ENCODE results near the gene KCNA4. TPM values are rescaled to one million over a fixed set of nuclear protein-coding genes. Genes with fewer than 3 reads are reported as not detected.
"Not testable (repeated sequence)": the region's sequence is repeated elsewhere in the genome, so short reads cannot be mapped to it uniquely, and the experiment has no call there.

KCNA4 gene
- total RNA-seq, 6 donors from 2014 or later: under 0.01 to 2.9 (median 0.90) TPM

DNA sequence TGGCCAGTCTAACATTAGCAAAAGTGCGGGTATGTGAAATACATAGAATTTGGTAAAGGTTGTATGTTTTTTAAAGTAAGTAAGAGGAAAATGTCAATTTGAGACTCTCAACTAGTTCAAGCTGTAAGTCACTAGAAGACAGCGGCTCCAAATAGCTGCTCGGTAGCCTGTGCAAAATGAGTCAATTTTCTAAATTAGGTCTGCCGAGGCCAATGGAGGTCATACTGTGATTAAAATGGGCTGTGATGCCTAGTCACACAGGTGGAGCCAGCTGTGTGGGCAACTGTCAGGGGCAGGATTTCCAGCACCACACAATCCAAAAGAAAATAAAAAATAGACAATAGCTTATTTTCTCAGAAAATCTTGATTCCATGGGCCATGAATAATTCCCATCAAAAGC is 32.3 kb downstream of the KCNA4 start:
- ATAC-seq (ENCODE audit: low FRiP score in 2 of 2) (no peak), DNase-seq (no peak)
- no peaks in the 10 kb centered on the region for H3K27me3 ChIP-seq
- no peak for TF ChIP-seq EP300 (IDR thresholded peaks at IDR 0.05)
- no peak for TF ChIP-seq POLR2AphosphoS5 (IDR thresholded peaks at IDR 0.05)
- TF ChIP-seq, protein P1, sequence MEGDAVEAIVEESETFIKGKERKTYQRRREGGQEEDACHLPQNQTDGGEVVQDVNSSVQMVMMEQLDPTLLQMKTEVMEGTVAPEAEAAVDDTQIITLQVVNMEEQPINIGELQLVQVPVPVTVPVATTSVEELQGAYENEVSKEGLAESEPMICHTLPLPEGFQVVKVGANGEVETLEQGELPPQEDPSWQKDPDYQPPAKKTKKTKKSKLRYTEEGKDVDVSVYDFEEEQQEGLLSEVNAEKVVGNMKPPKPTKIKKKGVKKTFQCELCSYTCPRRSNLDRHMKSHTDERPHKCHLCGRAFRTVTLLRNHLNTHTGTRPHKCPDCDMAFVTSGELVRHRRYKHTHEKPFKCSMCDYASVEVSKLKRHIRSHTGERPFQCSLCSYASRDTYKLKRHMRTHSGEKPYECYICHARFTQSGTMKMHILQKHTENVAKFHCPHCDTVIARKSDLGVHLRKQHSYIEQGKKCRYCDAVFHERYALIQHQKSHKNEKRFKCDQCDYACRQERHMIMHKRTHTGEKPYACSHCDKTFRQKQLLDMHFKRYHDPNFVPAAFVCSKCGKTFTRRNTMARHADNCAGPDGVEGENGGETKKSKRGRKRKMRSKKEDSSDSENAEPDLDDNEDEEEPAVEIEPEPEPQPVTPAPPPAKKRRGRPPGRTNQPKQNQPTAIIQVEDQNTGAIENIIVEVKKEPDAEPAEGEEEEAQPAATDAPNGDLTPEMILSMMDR (IDR thresholded peaks at IDR 0.05): no peak
- no peak for TF ChIP-seq POLR2A (IDR thresholded peaks at IDR 0.05)
- WGBS, 2 donors: 91 to 95% methylated on average over 4 of the region's 4 CpGs
- H3K27ac ChIP-seq: no peak overlapping the region
- no peak overlapping the region for H3K4me3 ChIP-seq
- no peaks in the 10 kb centered on the region for H3K9me3 ChIP-seq
- no peaks in the 10 kb centered on the region for H3K36me3 ChIP-seq
- H3K4me1 ChIP-seq: no peaks in the 10 kb centered on the region

DNA sequence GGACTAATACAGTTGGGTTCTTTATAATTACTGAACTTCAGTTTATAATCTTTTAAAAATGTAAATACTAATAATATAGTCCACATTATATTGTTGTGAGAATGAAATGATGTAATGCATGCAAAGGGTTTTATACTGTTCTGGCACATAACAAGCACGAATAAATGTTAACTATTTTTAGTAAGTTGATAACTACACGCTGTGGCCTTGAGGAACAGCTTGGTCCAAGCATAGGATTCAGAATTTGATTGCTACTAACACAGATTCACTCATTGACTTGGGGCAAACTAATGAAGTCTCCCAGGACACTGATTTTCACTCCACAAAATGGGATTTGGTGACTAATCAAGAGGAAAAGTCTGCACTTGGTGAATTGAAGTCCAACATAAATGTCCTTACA is 38.3 kb downstream of the KCNA4 start:
- H3K36me3 ChIP-seq: no peaks in the 10 kb centered on the region
- 77 to 82% methylated on average over 2 of the region's 2 CpGs for WGBS, 2 donors

DNA sequence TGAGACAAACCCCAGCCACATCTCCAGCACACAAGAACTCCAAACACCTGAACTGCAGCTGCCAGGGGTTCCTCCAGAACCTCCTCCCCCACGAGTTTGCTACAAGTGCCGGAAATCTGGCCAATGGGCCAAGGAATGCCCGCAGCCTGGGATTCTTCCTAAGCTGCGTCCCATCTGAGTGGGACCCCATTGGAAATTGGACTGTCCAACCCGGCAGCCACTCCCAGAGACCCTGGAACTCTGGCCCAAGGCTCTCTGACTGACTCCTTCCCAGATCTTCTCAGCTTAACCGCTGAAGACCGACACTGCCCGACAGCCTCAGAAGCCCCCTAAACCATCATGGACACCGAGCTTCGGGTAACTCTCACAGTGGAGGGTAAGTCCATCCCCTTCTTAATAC is 41.2 kb downstream of the KCNA4 start:
- H3K9me3 ChIP-seq; H3K27me3 ChIP-seq; H3K4me1 ChIP-seq; H3K27ac ChIP-seq; ATAC-seq (ENCODE audit: low FRiP score in 2 of 2); DNase-seq; H3K36me3 ChIP-seq; H3K4me3 ChIP-seq: not testable (repeated sequence)
- WGBS, 2 donors: 93 to 95% methylated on average over 8 to 10 of the region's 10 CpGs

More for the DNA sequence above, 38.3 kb downstream of the KCNA4 start:
- no peak for TF ChIP-seq POLR2AphosphoS5 (IDR thresholded peaks at IDR 0.05)
- TF ChIP-seq POLR2A (IDR thresholded peaks at IDR 0.05): no peak
- TF ChIP-seq, protein P1 (IDR thresholded peaks at IDR 0.05): no peak
- no peak for TF ChIP-seq EP300 (IDR thresholded peaks at IDR 0.05)
- Histone ChIP-seq H3K4me3 (no peak overlapping the region), H3K27me3 (no peaks in the 10 kb centered on the region), H3K9me3 (no peaks in the 10 kb centered on the region), H3K4me1 (no peaks in the 10 kb centered on the region), H3K27ac (no peak overlapping the region)
- DNase-seq (no peak), ATAC-seq (ENCODE audit: low FRiP score in 2 of 2) (no peak)

DNA sequence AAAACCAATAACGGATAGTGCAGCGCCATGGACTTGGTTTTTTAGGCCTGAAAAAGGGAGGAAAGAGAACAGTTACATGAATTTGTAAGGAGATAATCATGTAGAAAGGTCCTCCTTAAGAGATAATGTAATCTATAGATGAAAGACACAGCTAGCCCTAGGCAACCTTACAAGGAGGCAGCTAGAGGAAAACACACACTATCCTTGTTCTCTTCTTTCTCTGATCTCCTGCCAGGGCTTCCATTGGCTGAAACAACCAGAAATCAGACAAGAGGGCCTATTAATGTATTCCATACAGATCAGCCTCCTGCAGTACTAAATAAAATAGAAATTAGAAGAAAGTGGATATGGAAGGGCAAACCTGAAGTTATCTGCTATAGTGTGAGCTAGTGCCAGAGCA is 53.0 kb downstream of the KCNA4 start:
- ATAC-seq (ENCODE audit: low FRiP score in 2 of 2) (no peak), DNase-seq (no peak)
- no peak for TF ChIP-seq POLR2AphosphoS5 (IDR thresholded peaks at IDR 0.05)
- TF ChIP-seq, protein P1 (IDR thresholded peaks at IDR 0.05): no peak
- no peak for TF ChIP-seq EP300 (IDR thresholded peaks at IDR 0.05)
- no peak for TF ChIP-seq POLR2A (IDR thresholded peaks at IDR 0.05)
- H3K27me3 ChIP-seq: no peaks in the 10 kb centered on the region
- no peaks in the 10 kb centered on the region for H3K36me3 ChIP-seq
- H3K4me3 ChIP-seq: no peak overlapping the region
- H3K9me3 ChIP-seq: no peaks in the 10 kb centered on the region
- H3K27ac ChIP-seq: no peak overlapping the region
- WGBS, 2 donors: 91 to 96% methylated on average over 2 of the region's 2 CpGs
- H3K4me1 ChIP-seq: no peaks in the 10 kb centered on the region

DNA sequence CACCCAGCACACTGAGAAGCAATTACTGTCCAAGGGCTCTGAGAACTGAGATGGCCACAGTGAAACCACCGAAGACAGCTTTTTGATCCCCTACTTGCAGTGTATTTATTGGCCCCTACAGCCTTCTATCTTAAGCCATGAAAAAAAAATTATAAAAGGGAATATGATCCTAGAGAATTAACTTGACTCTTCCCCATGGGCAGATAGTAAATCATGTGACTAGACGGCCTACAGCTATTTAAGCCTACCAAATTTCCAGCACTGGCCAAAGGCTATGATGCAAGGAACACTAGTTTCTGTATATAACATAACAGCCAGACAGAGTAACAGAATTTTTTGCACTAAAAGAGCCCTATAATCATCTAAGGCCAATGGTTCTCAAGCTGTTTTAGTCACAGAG is 53.8 kb downstream of the KCNA4 start:
- Histone ChIP-seq H3K4me3 (no peak overlapping the region), H3K4me1 (no peaks in the 10 kb centered on the region), H3K27ac (no peak overlapping the region), H3K36me3 (no peaks in the 10 kb centered on the region), H3K9me3 (no peaks in the 10 kb centered on the region), H3K27me3 (no peaks in the 10 kb centered on the region)
- DNase-seq: no peak
- WGBS, 2 donors: 84 to 87% methylated on average over 2 of the region's 2 CpGs
- ATAC-seq (ENCODE audit: low FRiP score in 2 of 2): no peak
- TF ChIP-seq EP300 (IDR thresholded peaks at IDR 0.05): no peak

DNA sequence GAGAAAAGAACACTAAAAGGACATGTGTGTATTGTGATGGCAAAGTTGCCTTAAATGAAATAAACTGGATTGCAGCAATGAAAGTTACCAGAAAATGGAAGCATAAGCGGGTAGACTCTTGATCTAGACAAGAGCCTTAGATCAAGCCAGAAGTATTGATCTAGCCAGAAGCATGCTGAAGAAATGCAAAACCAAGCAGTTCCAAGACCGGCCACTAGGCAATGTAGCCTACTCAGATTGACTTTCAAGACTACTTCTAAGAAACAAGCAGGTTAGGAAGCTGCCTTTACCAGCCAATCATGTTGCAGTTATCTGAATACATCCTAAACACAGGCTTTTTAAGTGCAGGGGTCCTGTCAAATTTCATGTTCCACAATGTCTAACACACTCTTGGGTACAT is 54.6 kb downstream of the KCNA4 start:
- TF ChIP-seq POLR2AphosphoS5 (IDR thresholded peaks at IDR 0.05) (no peak), POLR2A (IDR thresholded peaks at IDR 0.05) (no peak), EP300 (IDR thresholded peaks at IDR 0.05) (no peak)
- TF ChIP-seq, protein P1 (IDR thresholded peaks at IDR 0.05): no peak
- Histone ChIP-seq H3K9me3 (no peaks in the 10 kb centered on the region), H3K36me3 (no peaks in the 10 kb centered on the region), H3K4me3 (no peak overlapping the region), H3K4me1 (no peaks in the 10 kb centered on the region), H3K27ac (no peak overlapping the region), H3K27me3 (no peaks in the 10 kb centered on the region)
- no peak for DNase-seq
- no peak for ATAC-seq (ENCODE audit: low FRiP score in 2 of 2)
- WGBS, 2 donors: 72 to 81% methylated on average over 2 of the region's 2 CpGs

Data from upper lobe of left lung (tissue), 6 donors.